ENCODE measurements around the gene S100A16.

- no peak for TF ChIP-seq CTCF (conservative IDR thresholded peaks at IDR 0.05 in 1 of 2, IDR thresholded peaks at IDR 0.05 in 1 of 2; ENCODE audit: extremely low read depth in 1 of 2, insufficient read depth in 1 of 2, low read depth in 1 of 2, low read length in 2 of 2)
- no peak for TF ChIP-seq EZH2 (IDR thresholded peaks at IDR 0.05; ENCODE audit: borderline replicate concordance, low read length)
These were observed 15.7 kb downstream of the S100A16 start for GRCh38 chr1:153597206-153597605.
